IMR-90 (cell line): Measurements from ENCODE around the gene ELAVL1. TPM values are rescaled to one million over a fixed set of nuclear protein-coding genes. Genes with fewer than 3 reads are reported as not detected.

Source experiments
- ATAC-seq: fragments of 200-7000 bp; cut with Tn5 transposase; 2 replicates; pipeline ENCODE4 v1.9.1; 2020; ENCODE audit warnings: low read depth, mild to moderate bottlenecking, moderate library complexity
- BruUV-seq: library from RNA; stranded (reverse); fragments of 400-500 nt; replicated peaks from 2 replicates; lab custom pipeline; 2021; lab: Mats Ljungman, UMichigan
- CTCF ChIA-PET: fragments of 300-600 bp; formaldehyde crosslinking; extraction: SDS; loops from one replicate; lab custom pipeline; 2021; ENCODE audit warnings: antibody characterized with exemption; lab: Yijun Ruan, JAX
- POLR2A ChIA-PET: fragments of 300-600 bp; sonication (Branson Sonifier 250); formaldehyde crosslinking; loops from one replicate; lab custom pipeline; 2022; ENCODE audit warnings: antibody characterized with exemption; ENCODE audit not compliant: unreplicated experiment; lab: Charles Lee
- DNase-seq: peaks from one replicate; pipeline ENCODE4 v3.0.0; 2013
- H2AFZ ChIP-seq: replicated peaks from 2 replicates; pipeline ENCODE3; 2013; ENCODE audit warnings: low read length, mild to moderate bottlenecking; ENCODE audit not compliant: poor library complexity
- H2AK5ac ChIP-seq: 2 replicates; pipeline ENCODE4 v1.6.1; 2013; ENCODE audit warnings: low read depth, low read length, inconsistent platforms
- H2AK9ac ChIP-seq: replicated peaks from 2 replicates; pipeline ENCODE3; 2013; ENCODE audit warnings: mild to moderate bottlenecking, low read depth, low read length, moderate library complexity; ENCODE audit not compliant: poor library complexity
- H2BK120ac ChIP-seq: 2 replicates; pipeline ENCODE4 v1.6.1; 2013; ENCODE audit warnings: low read depth, low read length, inconsistent platforms
- H2BK15ac ChIP-seq: 3 replicates; pipeline ENCODE4 v1.6.1; 2013; ENCODE audit warnings: low read depth, low read length, inconsistent platforms
- H2BK20ac ChIP-seq: 2 replicates; pipeline ENCODE4 v1.6.1; 2013; ENCODE audit warnings: low read depth, mild to moderate bottlenecking, inconsistent platforms, low read length, moderate library complexity
- H2BK5ac ChIP-seq: 2 replicates; pipeline ENCODE4 v1.6.1; 2013; ENCODE audit warnings: mild to moderate bottlenecking, low read depth, low read length, inconsistent platforms; ENCODE audit not compliant: poor library complexity, severe bottlenecking
- H3K14ac ChIP-seq: replicated peaks from 2 replicates; pipeline ENCODE4 v1.6.1; 2013; ENCODE audit warnings: low read depth, low read length, inconsistent platforms
- H3K18ac ChIP-seq: 2 replicates; pipeline ENCODE4 v1.6.1; 2013; ENCODE audit warnings: low read depth, low read length, control low read depth
- H3K23ac ChIP-seq: 2 replicates; pipeline ENCODE4 v1.6.1; 2013; ENCODE audit warnings: low read depth, low read length, inconsistent platforms
- H3K27ac ChIP-seq: 2 replicates; pipeline ENCODE4 v1.5.1; 2013; ENCODE audit warnings: mild to moderate bottlenecking, control low read depth, low read length; ENCODE audit not compliant: insufficient read depth
- H3K27me3 ChIP-seq: 2 replicates; pipeline ENCODE4 v1.6.1; 2013; ENCODE audit warnings: low read length; ENCODE audit not compliant: control insufficient read depth, insufficient read depth
- H3K36me3 ChIP-seq: 2 replicates; pipeline ENCODE4 v1.6.1; 2013; ENCODE audit warnings: low read length, mixed read lengths; ENCODE audit not compliant: control insufficient read depth, insufficient read depth
- H3K4ac ChIP-seq: 2 replicates; pipeline ENCODE4 v1.6.1; 2013; ENCODE audit warnings: low read depth, low read length, inconsistent platforms
- H3K4me1 ChIP-seq: 2 replicates; pipeline ENCODE4 v1.6.1; 2013; ENCODE audit warnings: low read length, mixed read lengths; ENCODE audit not compliant: control insufficient read depth, insufficient read depth
- H3K4me2 ChIP-seq: 2 replicates; pipeline ENCODE4 v1.6.1; 2013; ENCODE audit warnings: low read depth, mild to moderate bottlenecking, control low read depth, low read length, moderate library complexity
- H3K4me3 ChIP-seq: 2 replicates; pipeline ENCODE4 v1.5.1; 2013; ENCODE audit warnings: low read depth, mild to moderate bottlenecking, control low read depth, low read length, moderate library complexity; ENCODE audit not compliant: insufficient read depth
- H3K56ac ChIP-seq: 2 replicates; pipeline ENCODE4 v1.6.1; 2013; ENCODE audit warnings: low read length, inconsistent platforms; ENCODE audit not compliant: insufficient read depth; ENCODE audit errors: extremely low read depth
- H3K79me1 ChIP-seq, 2 experiments: 2 replicates each; pipeline ENCODE4 v1.6.1; 2013; ENCODE audit warnings: low read length in 2 of 2, inconsistent platforms in 1 of 2, low read depth in 1 of 2
- H3K9ac ChIP-seq: 2 replicates; pipeline ENCODE4 v1.6.1; 2013; ENCODE audit warnings: low read depth, low read length, control low read depth
- H3K9me1 ChIP-seq: 2 replicates; pipeline ENCODE4 v1.6.1; 2013; ENCODE audit warnings: low read length, inconsistent platforms; ENCODE audit not compliant: insufficient read depth
- H3K9me3 ChIP-seq: 2 replicates; pipeline ENCODE4 v1.6.1; 2013; ENCODE audit warnings: low read length; ENCODE audit not compliant: control insufficient read depth, insufficient read depth
- H4K20me1 ChIP-seq: 2 replicates; pipeline ENCODE4 v1.6.1; 2013; ENCODE audit warnings: low read length, inconsistent platforms; ENCODE audit not compliant: insufficient read depth
- H4K5ac ChIP-seq: 2 replicates; pipeline ENCODE4 v1.6.1; 2013; ENCODE audit warnings: mild to moderate bottlenecking, low read depth, low read length, control low read depth
- H4K8ac ChIP-seq, 2 experiments: 2 replicates each; pipeline ENCODE4 v1.6.1; 2013; ENCODE audit warnings: low read depth in 2 of 2, low read length in 2 of 2, control low read depth in 1 of 2, inconsistent platforms in 1 of 2
- H4K91ac ChIP-seq: 2 replicates; pipeline ENCODE4 v1.6.1; 2013; ENCODE audit warnings: low read depth, low read length, inconsistent platforms; ENCODE audit not compliant: insufficient read depth
- WGBS, 2 experiments: methylation state at CpG; one replicate each; pipeline versions ENCODE4 v1.1.5 to v1.1.7; 2013; ENCODE audit warnings: missing lambda C conversion rate in 2 of 2; ENCODE audit not compliant: insufficient read length in 1 of 2; ENCODE audit errors: extremely low coverage in 2 of 2; 5-methylcytosine and 5-hydroxymethylcytosine counted together
- dilution Hi-C: fragments of 300-500 bp; cut with HindIII; formaldehyde crosslinking; loops from one replicate; pipeline ENCODE4 v1.14.3; 2018; ENCODE audit warnings: low sequenced_read_pairs; ENCODE audit not compliant: unreplicated experiment
- in situ Hi-C: fragments of 300-500 bp; cut with MboI; formaldehyde crosslinking; loops from 3 replicates; pipeline ENCODE4 v1.14.3; 2019; ENCODE audit warnings: low sequenced_read_pairs, inconsistent platforms, mixed read lengths
- intact Hi-C: fragments of 100-400 bp; cut with micrococcal nuclease; formaldehyde crosslinking; loops from 2 replicates; pipeline ENCODE4 v1.10.0; 2022
- polyA plus RNA-seq, 3 experiments: library from polyadenylated mRNA; depleted of rRNA; stranded (reverse); fragments of >200 nt; gene quantifications; 2 replicates each; pipeline ENCODE4 v1.2.3, GENCODE V29; 2012; ENCODE audit warnings: low replicate concordance in 1 of 3
- total RNA-seq: library from RNA; depleted of rRNA; stranded (reverse); fragments of >200 nt; gene quantifications from 2 replicates; pipeline ENCODE4 v1.2.3, GENCODE V29; 2012; rRNA removed
- TF ChIP-seq, protein P1 (sequence below): fragments of 150-350 bp; IDR thresholded peaks from 2 replicates; pipeline ENCODE4 v1.6.1; 2017; ENCODE audit warnings: mild to moderate bottlenecking, antibody characterized with exemption, low read length, low read depth

Gene ELAVL1
- total and polyA plus RNA-seq, 2 of the 4 experiments (the other 2 are of a cell fraction) = 55.6 to 59.0 TPM

DNA sequence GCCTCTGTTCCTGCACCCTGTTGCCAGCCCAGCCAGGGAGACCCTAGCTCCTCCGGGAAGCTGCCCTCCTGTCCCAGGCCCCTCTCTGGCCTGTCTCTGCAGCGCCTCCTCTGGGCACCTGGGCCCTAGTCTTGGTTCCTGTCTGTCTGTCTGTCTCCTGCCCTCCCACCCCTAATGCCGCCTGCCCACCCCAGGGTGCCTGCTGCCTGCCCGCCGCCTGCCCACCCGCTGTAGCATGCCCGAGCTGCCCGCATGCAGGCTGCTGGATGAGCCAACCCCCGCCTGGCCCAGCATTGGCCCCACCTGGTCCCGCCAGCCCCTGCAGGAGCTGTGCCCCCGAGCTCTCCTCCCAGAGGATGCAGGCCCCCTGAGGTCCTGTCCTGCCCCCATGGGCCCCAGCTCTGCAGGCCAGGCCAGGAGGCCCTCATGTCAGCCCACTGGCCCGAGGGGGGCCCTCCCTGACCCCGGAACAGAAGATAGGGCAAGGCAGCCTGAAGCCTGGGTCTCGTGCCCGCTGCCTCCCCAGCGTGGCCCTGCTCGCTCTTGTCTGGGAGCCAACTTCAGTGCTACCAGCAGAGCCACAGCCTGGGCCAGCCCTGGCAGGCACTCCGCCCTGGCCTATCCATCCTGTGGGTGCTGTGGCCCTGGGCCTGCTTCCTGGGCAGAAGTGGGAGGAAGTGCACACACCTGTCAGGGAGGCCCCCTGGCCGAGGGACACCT, 96.5 kb downstream of the ELAVL1 start:
- POLR2A ChIA-PET = interaction anchor here (1.2 kb wide), 1 partner anchor 11 kb away, joined by 4 read pairs; the partner anchor contains the start of gene SNAPC2
- 96% methylated on average over 7 of the region's 19 CpGs; no CpG with 5 or more reads in 1 of the 2 experiments for WGBS, 2 experiments

More for the DNA sequence above, 96.5 kb downstream of the ELAVL1 start:
- peaks cover 34% of the 10 kb centered on the region for H3K36me3 ChIP-seq
- no peak overlapping the region for H3K14ac ChIP-seq
- H3K27ac ChIP-seq = no peak overlapping the region
- H3K4me3 ChIP-seq = no peak overlapping the region
- H4K8ac ChIP-seq = no peak overlapping the region
- no peak overlapping the region for H2AK9ac ChIP-seq
- H3K23ac ChIP-seq = no peak overlapping the region
- ATAC-seq (no peak), DNase-seq (no peak)
- no peaks in the 10 kb centered on the region for H3K27me3 ChIP-seq
- H2BK15ac ChIP-seq = no peak overlapping the region
- H3K79me1 ChIP-seq = peaks cover 9 to 38% of the 10 kb centered on the region in 2 experiments; a peak in 3 of 4 replicates
- H4K20me1 ChIP-seq = peaks cover 50% of the 10 kb centered on the region
- intact Hi-C loops (no loop called here), dilution Hi-C loops (no loop called here), in situ Hi-C loops (no loop called here)
- H2BK120ac ChIP-seq = no peak overlapping the region
- peaks cover 4% of the 10 kb centered on the region; the same call in 1 of the 2 replicates for H3K9me1 ChIP-seq
- no peak overlapping the region for H2BK5ac ChIP-seq
- H2AK5ac ChIP-seq = no peak overlapping the region
- H3K9me3 ChIP-seq = no peaks in the 10 kb centered on the region
- BruUV-seq = no TSS peak
- no peak overlapping the region for H4K91ac ChIP-seq
- H4K5ac ChIP-seq = no peak overlapping the region
- H3K9ac ChIP-seq = no peak overlapping the region
- H3K4me2 ChIP-seq = no peak overlapping the region
- no peak overlapping the region for H3K18ac ChIP-seq
- H3K4ac ChIP-seq = no peak overlapping the region
- no peak overlapping the region for H2BK20ac ChIP-seq
- CTCF ChIA-PET = no interaction called here
- TF ChIP-seq, protein P1, sequence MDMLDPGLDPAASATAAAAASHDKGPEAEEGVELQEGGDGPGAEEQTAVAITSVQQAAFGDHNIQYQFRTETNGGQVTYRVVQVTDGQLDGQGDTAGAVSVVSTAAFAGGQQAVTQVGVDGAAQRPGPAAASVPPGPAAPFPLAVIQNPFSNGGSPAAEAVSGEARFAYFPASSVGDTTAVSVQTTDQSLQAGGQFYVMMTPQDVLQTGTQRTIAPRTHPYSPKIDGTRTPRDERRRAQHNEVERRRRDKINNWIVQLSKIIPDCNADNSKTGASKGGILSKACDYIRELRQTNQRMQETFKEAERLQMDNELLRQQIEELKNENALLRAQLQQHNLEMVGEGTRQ = no peak
- peaks cover 6% of the 10 kb centered on the region for H3K4me1 ChIP-seq
- no peak overlapping the region for H3K56ac ChIP-seq
- no peak overlapping the region for H2AFZ ChIP-seq

Other genes with a start within 250 kb of the ELAVL1 start
- gene CLEC4M, start 242.4 kb downstream of the ELAVL1 start, total RNA-seq = not detected in 2 replicates
- not detected in 2 replicates for gene CLEC4M, start 242.4 kb downstream of the ELAVL1 start, polyA plus RNA-seq (2012; rRNA removed)
- gene EVI5L, start 175.4 kb downstream of the ELAVL1 start, total RNA-seq = 12.7 and 15.0 TPM in 2 replicates
- 14.6 and 15.0 TPM in 2 replicates for gene EVI5L, start 175.4 kb downstream of the ELAVL1 start, polyA plus RNA-seq (2012; rRNA removed)
- gene PRR36, start 131.3 kb downstream of the ELAVL1 start, total RNA-seq = not detected in 2 replicates
- 0.02 and 0.06 TPM in 2 replicates for gene PRR36, start 131.3 kb downstream of the ELAVL1 start, polyA plus RNA-seq (2012; rRNA removed)
- 6.9 and 7.2 TPM in 2 replicates for gene LRRC8E, start 117.1 kb downstream of the ELAVL1 start, total RNA-seq
- 6.4 and 6.9 TPM in 2 replicates for gene LRRC8E, start 117.1 kb downstream of the ELAVL1 start, polyA plus RNA-seq (2012; rRNA removed)
- gene MAP2K7, start 101.8 kb downstream of the ELAVL1 start, total RNA-seq = 3.9 and 4.1 TPM in 2 replicates
- 15.6 TPM in 2 replicates for gene MAP2K7, start 101.8 kb downstream of the ELAVL1 start, polyA plus RNA-seq (2012; rRNA removed)
- not detected in 2 replicates for gene TGFBR3L, start 90.8 kb downstream of the ELAVL1 start, total RNA-seq
- 0.94 and 2.2 TPM in 2 replicates for gene TGFBR3L, start 90.8 kb downstream of the ELAVL1 start, polyA plus RNA-seq (2012; rRNA removed)
- 12.5 TPM in 2 replicates for gene SNAPC2, start 85.3 kb downstream of the ELAVL1 start, total RNA-seq
- 29.2 and 34.9 TPM in 2 replicates for gene SNAPC2, start 85.3 kb downstream of the ELAVL1 start, polyA plus RNA-seq (2012; rRNA removed)
- 0.36 and 0.56 TPM in 2 replicates for gene CTXN1, start 79.5 kb downstream of the ELAVL1 start, total RNA-seq
- 7.4 and 12.8 TPM in 2 replicates for gene CTXN1, start 79.5 kb downstream of the ELAVL1 start, polyA plus RNA-seq (2012; rRNA removed)
- gene TIMM44, start 62.0 kb downstream of the ELAVL1 start, total RNA-seq = 37.6 and 43.0 TPM in 2 replicates
- gene TIMM44, start 62.0 kb downstream of the ELAVL1 start, polyA plus RNA-seq (2012; rRNA removed) = 52.3 and 65.3 TPM in 2 replicates
- gene CCL25, start 47.1 kb upstream of the ELAVL1 start, total RNA-seq = not detected in 2 replicates
- not detected in 2 replicates for gene CCL25, start 47.1 kb upstream of the ELAVL1 start, polyA plus RNA-seq (2012; rRNA removed)
- not detected in 2 replicates for gene FBN3, start 144.0 kb upstream of the ELAVL1 start, total RNA-seq
- not detected in 2 replicates for gene FBN3, start 144.0 kb upstream of the ELAVL1 start, polyA plus RNA-seq (2012; rRNA removed)
- 3.2 and 3.9 TPM in 2 replicates for gene CERS4, start 203.7 kb upstream of the ELAVL1 start, total RNA-seq
- gene CERS4, start 203.7 kb upstream of the ELAVL1 start, polyA plus RNA-seq (2012; rRNA removed) = 5.5 and 5.7 TPM in 2 replicates